GM23248 (cell line): ENCODE data around the gene IQCB1.

Source experiments
- EZH2 ChIP-seq: fragments of 200-600 bp; sonication (generic); IDR thresholded peaks from 2 replicates; pipeline ENCODE4 v1.6.1; 2018; ENCODE audit warnings: antibody characterized with exemption, mild to moderate bottlenecking; ENCODE audit not compliant: insufficient read depth, poor library complexity, severe bottlenecking
- EZH2phosphoT487 ChIP-seq: fragments of 200-600 bp; sonication (generic); IDR thresholded peaks from 2 replicates; pipeline ENCODE4 v1.6.1; 2018; ENCODE audit warnings: antibody characterized with exemption, moderate library complexity, mild to moderate bottlenecking, low read depth; ENCODE audit not compliant: insufficient read depth

- TF ChIP-seq EZH2 (no peak), EZH2phosphoT487 (no peak)
Measured at GRCh38 chr3:121834157-121834670, 646 bp downstream of the IQCB1 start.
